Right lobe of liver (tissue), 4 donors: Measurements from ENCODE around the gene IL1RAPL1.

Experiments used
- POLR2A ChIP-seq: fragments of 450-650 bp; IDR thresholded peaks from one replicate; pipeline ENCODE4 v1.6.1; 2017; ENCODE audit warnings: antibody characterized with exemption, mild to moderate bottlenecking
- TF ChIP-seq, protein P1 (sequence below), 4 donors: fragments of 200-600 bp in 3 of 4; fragments of 450-650 bp in 1 of 4; IDR thresholded peaks; one replicate each; pipeline versions ENCODE4 v1.5.1 to v1.8.0; 2016 to 2022; ENCODE audit warnings: antibody characterized with exemption in 4 of 4, mild to moderate bottlenecking in 2 of 4
- donor health status: DM: no; HTN: no; CAD: no.
- donor health status: DM: no; HTN: no; CAD: no.
- donor health status: DM: no; HTN: yes; CAD: no.

- TF ChIP-seq POLR2A, result no peak
- TF ChIP-seq, protein P1, sequence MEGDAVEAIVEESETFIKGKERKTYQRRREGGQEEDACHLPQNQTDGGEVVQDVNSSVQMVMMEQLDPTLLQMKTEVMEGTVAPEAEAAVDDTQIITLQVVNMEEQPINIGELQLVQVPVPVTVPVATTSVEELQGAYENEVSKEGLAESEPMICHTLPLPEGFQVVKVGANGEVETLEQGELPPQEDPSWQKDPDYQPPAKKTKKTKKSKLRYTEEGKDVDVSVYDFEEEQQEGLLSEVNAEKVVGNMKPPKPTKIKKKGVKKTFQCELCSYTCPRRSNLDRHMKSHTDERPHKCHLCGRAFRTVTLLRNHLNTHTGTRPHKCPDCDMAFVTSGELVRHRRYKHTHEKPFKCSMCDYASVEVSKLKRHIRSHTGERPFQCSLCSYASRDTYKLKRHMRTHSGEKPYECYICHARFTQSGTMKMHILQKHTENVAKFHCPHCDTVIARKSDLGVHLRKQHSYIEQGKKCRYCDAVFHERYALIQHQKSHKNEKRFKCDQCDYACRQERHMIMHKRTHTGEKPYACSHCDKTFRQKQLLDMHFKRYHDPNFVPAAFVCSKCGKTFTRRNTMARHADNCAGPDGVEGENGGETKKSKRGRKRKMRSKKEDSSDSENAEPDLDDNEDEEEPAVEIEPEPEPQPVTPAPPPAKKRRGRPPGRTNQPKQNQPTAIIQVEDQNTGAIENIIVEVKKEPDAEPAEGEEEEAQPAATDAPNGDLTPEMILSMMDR (IDR thresholded peaks at IDR 0.05), result no peak
These were observed 832.7 kb downstream of the IL1RAPL1 start for GRCh38 chrX:29419774-29420553.
